Smooth muscle cell of trachea (primary cell): ENCODE data around the gene PIGT. TPM values are rescaled to one million over a fixed set of nuclear protein-coding genes. Genes with fewer than 3 reads are reported as not detected.

Experiments
- total RNA-seq: library from RNA; depleted of rRNA; stranded (reverse); fragments of >200 nt; gene quantifications from 2 replicates; pipeline ENCODE4 v1.2.1, GENCODE V29; 2014

Gene PIGT
- 26.5 and 56.1 TPM in 2 replicates for total RNA-seq

GRCh38 chr20:45415822-45416637 is at the start of gene PIGT:
PIGT (plus strand) TSS chr20:45416141; CDS start chr20:45416157, 16 bp downstream.

GRCh38 chr20:45378191-45378590 is 37.8 kb upstream of the PIGT start, which contains the start of gene TP53TG5:
TP53TG5 (minus strand) TSS chr20:45378325; CDS start chr20:45378236, 89 bp downstream.

GRCh38 chr20:45407783-45408645 is 7.9 kb upstream of the PIGT start, which contains the start of gene DBNDD2:
DBNDD2 (plus strand) TSS chr20:45408289; CDS start chr20:45408468, 179 bp downstream.

GRCh38 chr20:45469336-45470261 is 53.7 kb downstream of the PIGT start, which contains the start of gene WFDC2:
WFDC2 (plus strand) TSS chr20:45469753; CDS start chr20:45469782, 29 bp downstream.

Other genes starting within 250 kb of the PIGT start
- gene PI3, start 241.2 kb upstream of the PIGT start, total RNA-seq = not detected in 2 replicates
- not detected in 2 replicates for gene SEMG1, start 209.1 kb upstream of the PIGT start, total RNA-seq
- not detected in 2 replicates for gene SEMG2, start 194.8 kb upstream of the PIGT start, total RNA-seq
- gene SLPI, start 161.6 kb upstream of the PIGT start, total RNA-seq = 0.33 TPM in 1 of 2 replicates, not detected in the other
- not detected in 2 replicates for gene RBPJL, start 109.3 kb upstream of the PIGT start, total RNA-seq
- 0.33 TPM in 1 of 2 replicates, not detected in the other for gene MATN4, start 107.8 kb upstream of the PIGT start, total RNA-seq
- gene SDC4, start 67.7 kb upstream of the PIGT start, total RNA-seq = 113 and 219 TPM in 2 replicates
- gene SYS1, start 53.0 kb upstream of the PIGT start, total RNA-seq = 22.5 and 28.9 TPM in 2 replicates
- 0.50 TPM in 1 of 2 replicates, not detected in the other for gene TP53TG5, start 37.8 kb upstream of the PIGT start, total RNA-seq
- 2.6 and 3.9 TPM in 2 replicates for gene DBNDD2, start 7.9 kb upstream of the PIGT start, total RNA-seq
- not detected in 2 replicates for gene WFDC2, start 53.6 kb downstream of the PIGT start, total RNA-seq
- gene SPINT3, start 99.5 kb downstream of the PIGT start, total RNA-seq = not detected in 2 replicates
- not detected in 2 replicates for gene WFDC6, start 123.3 kb downstream of the PIGT start, total RNA-seq
- not detected in 2 replicates for gene EPPIN, start 131.3 kb downstream of the PIGT start, total RNA-seq
- gene WFDC8, start 163.1 kb downstream of the PIGT start, total RNA-seq = not detected in 2 replicates
- gene WFDC10A, start 213.6 kb downstream of the PIGT start, total RNA-seq = not detected in 2 replicates
- gene WFDC9, start 215.1 kb downstream of the PIGT start, total RNA-seq = not detected in 2 replicates